H1 (cell line): ENCODE results near the gene TCL1A. TPM values are rescaled to one million over a fixed set of nuclear protein-coding genes. Genes with fewer than 3 reads are reported as not detected.

Source experiments
- ATF3 ChIP-seq: IDR thresholded peaks from 2 replicates; pipeline ENCODE4 v1.6.1; 2011; ENCODE audit warnings: low read depth, mild to moderate bottlenecking, low read length; ENCODE audit not compliant: insufficient read depth
- CBX8 ChIP-seq: fragments of 300-800, 300-1000 bp; sonication (generic); IDR thresholded peaks from 2 replicates; pipeline ENCODE4 v1.7.1; 2016; ENCODE audit warnings: low read depth, low read length, borderline replicate concordance
- CHD1 ChIP-seq: IDR thresholded peaks from 2 replicates; pipeline ENCODE4 v1.6.1; 2012; ENCODE audit warnings: low read depth, low read length, improper control_type of control experiment
- CHD7 ChIP-seq: fragments of 300-600 bp; sonication (generic); IDR thresholded peaks from 2 replicates; pipeline ENCODE4 v1.7.1; 2012; ENCODE audit warnings: low read length, moderate library complexity, mild to moderate bottlenecking, inconsistent platforms; ENCODE audit not compliant: insufficient replicate concordance
- E2F6 ChIP-seq: IDR thresholded peaks from 2 replicates; pipeline ENCODE4 v1.6.1; 2012; ENCODE audit warnings: inconsistent platforms
- FOSL1 ChIP-seq: IDR thresholded peaks from 2 replicates; pipeline ENCODE4 v1.6.1; 2011; ENCODE audit warnings: mild to moderate bottlenecking, low read depth, low read length, moderate library complexity; ENCODE audit not compliant: insufficient read depth
- NRF1 ChIP-seq: IDR thresholded peaks from 2 replicates; pipeline ENCODE4 v1.6.1; 2011; ENCODE audit warnings: mild to moderate bottlenecking, low read depth, low read length, improper control_type of control experiment
- SIN3A ChIP-seq, 2 experiments: IDR thresholded peaks in 1 of 2; conservative IDR thresholded peaks in 1 of 2; 2 replicates each; pipeline ENCODE4 v1.6.1; 2011 to 2012; ENCODE audit warnings: low read length in 2 of 2, improper control_type of control experiment in 1 of 2, low read depth in 1 of 2, mild to moderate bottlenecking in 1 of 2
- USF2 ChIP-seq: IDR thresholded peaks from 2 replicates; pipeline ENCODE4 v1.6.1; 2011; ENCODE audit warnings: low read length, improper control_type of control experiment
- polyA plus RNA-seq, 7 experiments: library from polyadenylated mRNA; depleted of rRNA in 3 of 7; stranded (reverse) in 5 of 7; unstranded in 2 of 7; fragments of >200 nt in 5 of 7; fragments of 200-250 nt in 2 of 7; gene quantifications; 1 replicate in 5 of 7; 2 replicates in 1 of 7; 4 replicates in 1 of 7; pipeline versions ENCODE4 v1.2.1 to v1.2.3, GENCODE V29; 2011 to 2013; ENCODE audit warnings: missing spikeins in 2 of 7, mixed read lengths in 2 of 7
- total RNA-seq: library from RNA; stranded (reverse); fragmentation: NEBNext Ultra II Directional; extraction: Animal tissue kit (Norgen Biotek cat#: 25700); gene quantifications from 2 replicates; pipeline ENCODE4 v1.2.1, GENCODE V29; 2021

The TCL1A gene
- total and polyA plus RNA-seq, 2 of the 8 experiments (the other 6 are each of a cell fraction or from before 2014, with no cell fraction given), result 0.35 to 7.6 TPM

- no peak for TF ChIP-seq CHD7
- no peak for TF ChIP-seq SIN3A (conservative IDR thresholded peaks at IDR 0.05 in 1 of 2, IDR thresholded peaks at IDR 0.05 in 1 of 2; ENCODE audit: low read depth in 1 of 2, low read length in 2 of 2)
- no peak for TF ChIP-seq ATF3
- no peak for TF ChIP-seq CHD1
- TF ChIP-seq USF2, result no peak
- TF ChIP-seq E2F6, result no peak
- TF ChIP-seq NRF1, result no peak
- no peak for TF ChIP-seq FOSL1
- no peak for TF ChIP-seq CBX8
These were observed 24.5 kb downstream of the TCL1A start (continued) for GRCh38 chr14:95689441-95689840.
